HG03439 (cell line): ENCODE data around the gene TBXA2R.
"Not testable (repeated sequence)": the region's sequence is repeated elsewhere in the genome, so short reads cannot be mapped to it uniquely, and the experiment has no call there.

Experiments
- ATAC-seq: cut with Tn5 transposase; IDR thresholded peaks from one replicate; pipeline ENCODE4 v1.9.1; 2021; ENCODE audit warnings: mild to moderate bottlenecking, moderate library complexity; ENCODE audit not compliant: unreplicated experiment

The TBXA2R gene

DNA sequence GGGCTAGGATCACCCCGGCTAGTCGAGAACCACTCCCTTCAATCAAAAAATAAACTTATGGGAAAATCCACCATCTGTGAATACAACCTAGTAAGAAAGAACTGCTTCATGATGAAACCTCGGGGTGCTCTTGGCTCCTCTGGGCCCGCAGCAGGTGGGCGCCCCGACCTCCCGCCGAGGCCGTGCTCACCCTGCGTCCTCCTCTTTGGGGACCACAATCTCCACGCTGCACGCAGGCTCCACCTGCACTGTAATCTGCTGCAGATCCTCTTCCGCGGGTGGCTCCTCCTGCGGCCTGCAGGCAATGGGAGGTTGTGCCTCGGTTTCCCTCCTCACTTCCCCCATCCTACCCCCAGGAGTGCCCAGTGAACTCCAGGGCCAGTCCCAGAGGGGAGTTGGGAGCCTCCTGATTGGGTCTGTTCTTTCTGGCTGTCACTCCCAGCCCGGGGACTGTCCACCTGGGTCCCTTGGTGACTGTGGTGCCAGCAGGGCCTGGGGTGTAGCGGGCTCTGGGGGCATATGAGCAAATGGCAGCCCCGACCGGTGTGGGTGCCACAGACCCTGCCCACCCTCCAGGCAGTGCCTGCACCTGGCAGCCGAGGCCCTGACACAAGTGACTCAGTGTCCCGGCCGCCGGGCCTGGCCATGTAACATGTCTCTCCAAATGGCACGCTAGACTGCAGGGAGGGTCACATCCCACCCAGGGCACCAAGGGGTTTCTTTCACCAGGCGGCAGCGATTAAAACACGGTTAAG, 35.0 kb upstream of the TBXA2R start:
- ATAC-seq: no peak

DNA sequence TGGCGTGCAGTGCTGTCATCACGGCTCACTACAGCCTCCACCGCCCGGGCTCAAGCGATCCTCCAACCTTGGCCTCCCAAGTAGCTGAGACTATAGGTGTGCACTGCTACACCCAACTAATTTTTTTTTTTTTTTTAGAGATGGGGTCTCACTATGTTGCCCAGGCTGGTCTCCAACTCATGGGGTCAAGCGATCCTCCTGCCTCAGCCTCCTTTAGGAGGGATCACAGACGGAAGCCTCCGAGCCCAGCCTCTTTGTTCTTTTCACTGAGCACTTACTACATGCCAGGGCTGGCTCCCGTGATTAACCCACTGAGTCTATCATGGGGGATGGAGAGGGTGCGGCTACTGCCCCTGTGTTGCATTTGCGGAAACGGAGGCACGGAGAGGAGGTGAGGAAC, 32.8 kb upstream of the TBXA2R start:
- ATAC-seq: no peak

DNA sequence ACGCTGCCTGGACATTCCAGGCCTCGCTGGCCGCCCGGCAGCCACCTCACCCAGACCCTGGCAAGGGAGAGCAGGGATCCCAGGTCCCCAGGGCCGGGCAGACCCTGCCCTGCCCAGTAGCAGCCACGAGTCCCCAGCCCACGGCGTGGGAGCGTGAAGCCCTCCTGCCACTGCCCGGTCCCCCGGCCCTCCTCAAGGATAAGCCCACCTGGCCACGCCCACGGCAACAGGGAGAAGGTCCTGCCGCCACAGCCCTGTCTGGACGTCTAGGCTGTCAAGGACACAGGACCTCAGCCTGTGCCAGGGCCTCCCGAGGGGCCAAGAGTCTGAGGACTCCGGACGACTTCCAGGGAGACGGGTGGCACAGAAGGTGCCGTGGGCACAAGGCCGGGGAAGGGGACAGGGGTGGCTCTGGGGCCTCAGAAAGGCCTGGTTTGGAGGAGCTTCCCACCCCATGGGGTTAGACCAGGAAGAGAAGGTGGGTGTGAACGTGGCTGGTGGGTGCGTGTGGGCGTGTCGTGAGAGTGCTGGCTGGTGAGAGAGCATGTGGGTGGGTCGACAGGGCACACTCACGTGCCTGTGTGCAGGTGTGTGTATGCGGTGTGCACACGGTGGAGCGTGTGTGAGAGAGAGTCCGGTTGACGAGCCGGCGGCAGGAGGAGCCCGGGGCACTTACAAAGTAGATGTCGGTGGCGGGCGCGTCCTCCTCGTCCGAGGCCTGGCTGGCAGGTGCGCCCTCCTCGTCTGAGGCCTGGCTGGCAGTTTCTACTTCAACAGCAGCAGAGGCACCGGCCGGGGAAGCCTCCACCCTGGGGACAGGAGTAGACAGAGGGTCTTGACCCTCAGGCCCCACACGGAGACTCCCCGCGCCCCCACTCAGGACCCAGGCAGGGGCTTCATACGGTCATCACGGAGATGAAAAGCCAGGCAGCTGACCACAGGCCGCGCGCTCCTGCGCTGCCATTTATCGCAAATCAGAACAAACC, 31.8 kb upstream of the TBXA2R start:
- ATAC-seq: no peak

DNA sequence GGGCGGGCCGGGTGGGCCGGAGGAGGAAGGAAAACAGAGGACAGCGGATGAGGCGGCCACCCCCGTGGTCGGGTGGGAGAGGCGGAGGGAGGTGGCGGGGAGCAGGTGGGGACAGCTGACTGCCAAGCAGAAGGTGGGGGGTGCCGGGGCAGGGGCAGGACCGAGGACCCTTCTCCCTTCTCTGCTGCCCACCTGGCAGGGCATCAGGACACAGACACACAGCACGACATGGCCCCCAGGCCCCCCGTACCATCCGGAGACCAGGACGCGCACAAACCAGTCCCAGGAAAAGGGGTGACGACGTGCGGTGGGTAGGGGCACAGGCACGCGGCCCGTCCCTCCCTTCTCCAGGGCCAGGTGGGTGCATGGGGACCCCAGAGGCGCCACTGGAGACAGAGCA, 30.9 kb upstream of the TBXA2R start:
- ATAC-seq: no peak

DNA sequence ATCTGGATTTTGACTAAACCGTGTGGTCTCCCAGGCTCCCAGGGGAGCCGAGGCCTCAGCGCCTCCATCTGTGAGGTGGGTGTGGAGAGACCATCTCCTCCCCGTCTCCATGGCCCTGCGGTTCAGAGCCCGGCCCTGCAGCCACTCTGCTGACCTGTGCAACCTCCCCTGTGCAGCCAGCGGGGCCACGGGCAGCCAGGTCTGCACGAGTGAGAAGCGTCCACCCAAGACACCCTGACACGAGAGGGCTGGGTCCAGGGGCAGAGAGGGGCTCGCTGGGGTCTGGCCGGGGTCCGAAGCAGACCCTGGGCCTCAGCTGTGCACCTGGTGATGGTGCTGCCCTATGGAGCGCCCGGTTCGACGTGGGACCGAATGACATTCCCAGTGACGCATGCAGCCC, 30.3 kb upstream of the TBXA2R start:
- ATAC-seq: no peak

DNA sequence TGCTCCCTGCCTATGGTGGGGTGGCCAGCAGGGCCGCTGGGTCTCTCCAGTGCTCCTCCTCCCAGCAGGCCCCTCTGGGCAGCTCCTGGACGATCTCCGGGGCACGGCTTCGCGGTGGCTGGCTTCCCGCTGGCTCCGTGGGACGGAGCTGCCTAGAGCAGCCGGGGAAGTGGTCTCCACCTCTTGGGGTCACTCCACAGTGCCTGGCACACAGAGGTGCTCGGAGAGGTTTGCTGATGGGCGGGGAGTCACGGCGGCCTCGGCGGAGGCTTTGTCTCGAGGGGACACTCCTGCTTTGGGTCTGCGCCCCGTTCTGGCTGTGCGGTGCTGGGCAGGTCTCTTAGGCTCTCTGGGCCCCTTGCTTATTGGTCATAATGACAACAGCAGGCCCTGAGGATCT, 29.8 kb upstream of the TBXA2R start:
- no peak for ATAC-seq

DNA sequence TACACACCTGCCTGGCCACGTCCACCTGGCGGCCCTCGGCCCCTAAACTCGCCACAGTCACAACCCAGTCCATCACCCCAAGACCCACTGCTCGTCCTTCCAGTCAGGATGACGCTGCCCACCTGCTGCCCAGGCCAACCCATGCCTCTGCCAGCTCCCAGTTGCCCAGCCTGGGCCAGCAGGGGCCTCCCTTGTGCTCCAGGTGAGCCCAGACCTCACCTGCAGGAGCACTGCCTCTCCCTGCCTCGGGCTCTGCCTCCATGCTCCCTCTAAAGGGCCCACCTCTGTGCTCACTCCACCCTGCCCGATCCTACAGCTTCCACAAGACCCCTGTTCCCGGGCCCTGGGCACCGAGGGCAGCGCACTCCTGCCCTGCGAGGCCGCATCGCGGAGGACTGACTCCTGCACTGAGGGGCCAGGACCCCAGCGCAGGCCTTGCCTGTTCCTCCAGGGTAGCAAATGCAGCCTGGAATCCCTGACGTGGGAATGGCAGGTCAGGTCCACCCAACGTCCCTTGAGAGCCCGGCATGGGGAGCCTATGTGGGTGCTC, 27.9 kb upstream of the TBXA2R start:
- ATAC-seq: no peak

DNA sequence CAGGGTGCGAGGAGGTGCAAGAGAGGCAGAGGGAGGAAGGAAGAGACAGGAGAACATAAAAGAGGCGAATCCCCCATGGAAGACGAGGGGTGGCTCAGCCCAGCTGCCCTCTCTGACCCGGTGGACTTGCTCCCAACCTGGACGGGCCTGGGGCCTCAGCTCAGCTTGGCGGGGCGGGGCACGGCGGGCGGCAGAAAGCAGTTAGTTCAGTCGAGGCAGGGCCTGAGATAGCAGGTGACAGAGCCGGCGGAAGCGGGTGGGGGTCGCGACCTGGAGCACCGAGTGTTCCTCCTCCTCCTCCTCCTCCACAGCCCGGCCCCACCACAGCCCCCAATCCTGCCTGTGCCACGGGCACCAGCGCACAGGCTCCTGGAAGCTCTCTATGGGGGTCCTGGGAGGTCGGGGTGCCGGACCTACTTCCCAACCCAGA, 26.9 kb upstream of the TBXA2R start:
- no peak for ATAC-seq

DNA sequence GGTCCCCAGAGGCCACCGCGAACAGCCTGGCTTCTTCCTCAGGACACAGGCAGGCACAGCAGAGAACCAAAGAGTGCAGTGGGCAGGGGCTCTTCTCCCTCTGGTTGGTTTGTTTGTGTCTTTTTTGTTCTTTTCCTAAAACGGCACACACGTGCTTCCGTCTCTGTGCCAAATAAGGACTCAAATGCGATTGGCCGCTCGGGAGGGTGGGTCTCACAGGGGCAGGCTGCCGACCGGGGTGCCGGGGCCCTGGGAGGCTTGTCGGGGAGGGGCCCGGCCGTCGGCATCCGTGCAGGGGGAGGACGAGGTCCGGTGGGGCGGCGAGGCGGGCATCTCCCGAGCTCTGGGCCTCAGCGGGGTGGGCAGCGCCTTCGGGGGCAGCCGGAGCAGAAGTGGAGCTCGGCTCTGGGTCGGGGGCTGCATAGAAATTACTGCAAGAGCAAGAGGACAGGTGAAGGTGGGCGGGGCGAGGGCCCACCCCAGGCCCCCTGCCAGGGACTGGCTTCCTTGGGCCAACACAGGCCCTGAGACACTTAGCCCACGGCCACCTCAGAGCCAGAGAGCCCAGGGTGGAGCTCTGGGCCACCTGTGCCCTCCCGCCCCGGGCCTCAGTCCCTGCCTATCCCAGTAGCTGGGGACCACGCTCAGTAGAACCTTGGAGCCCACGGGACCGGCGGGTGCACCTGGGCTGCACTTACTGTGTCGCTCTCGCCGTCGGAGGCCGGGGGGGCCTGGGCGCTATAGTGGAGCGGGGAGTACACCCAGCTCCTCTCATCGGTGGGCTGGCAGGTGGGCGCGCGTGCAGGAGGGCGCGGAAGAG, 26.3 kb upstream of the TBXA2R start:
- no peak for ATAC-seq

DNA sequence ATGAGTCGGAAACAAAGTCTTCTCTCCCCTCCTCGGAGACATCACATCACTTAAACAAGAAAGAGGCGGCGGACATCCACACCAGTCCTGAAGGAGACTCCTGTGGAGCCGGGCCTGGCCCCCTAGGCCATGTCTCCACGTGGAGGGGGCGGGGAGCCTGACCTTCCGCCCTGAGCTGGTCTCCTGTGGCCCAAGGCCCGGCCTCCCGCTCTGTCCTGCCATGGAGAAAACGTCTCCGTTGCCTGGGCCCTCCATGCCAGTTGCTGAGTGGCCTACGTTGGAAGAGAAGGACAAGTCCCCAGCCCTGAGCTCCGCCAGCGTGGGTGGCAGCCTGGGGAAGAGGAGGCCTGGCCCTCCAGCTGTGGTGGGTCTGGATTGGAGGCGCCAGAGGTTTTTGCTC, 25.4 kb upstream of the TBXA2R start:
- no peak for ATAC-seq

DNA sequence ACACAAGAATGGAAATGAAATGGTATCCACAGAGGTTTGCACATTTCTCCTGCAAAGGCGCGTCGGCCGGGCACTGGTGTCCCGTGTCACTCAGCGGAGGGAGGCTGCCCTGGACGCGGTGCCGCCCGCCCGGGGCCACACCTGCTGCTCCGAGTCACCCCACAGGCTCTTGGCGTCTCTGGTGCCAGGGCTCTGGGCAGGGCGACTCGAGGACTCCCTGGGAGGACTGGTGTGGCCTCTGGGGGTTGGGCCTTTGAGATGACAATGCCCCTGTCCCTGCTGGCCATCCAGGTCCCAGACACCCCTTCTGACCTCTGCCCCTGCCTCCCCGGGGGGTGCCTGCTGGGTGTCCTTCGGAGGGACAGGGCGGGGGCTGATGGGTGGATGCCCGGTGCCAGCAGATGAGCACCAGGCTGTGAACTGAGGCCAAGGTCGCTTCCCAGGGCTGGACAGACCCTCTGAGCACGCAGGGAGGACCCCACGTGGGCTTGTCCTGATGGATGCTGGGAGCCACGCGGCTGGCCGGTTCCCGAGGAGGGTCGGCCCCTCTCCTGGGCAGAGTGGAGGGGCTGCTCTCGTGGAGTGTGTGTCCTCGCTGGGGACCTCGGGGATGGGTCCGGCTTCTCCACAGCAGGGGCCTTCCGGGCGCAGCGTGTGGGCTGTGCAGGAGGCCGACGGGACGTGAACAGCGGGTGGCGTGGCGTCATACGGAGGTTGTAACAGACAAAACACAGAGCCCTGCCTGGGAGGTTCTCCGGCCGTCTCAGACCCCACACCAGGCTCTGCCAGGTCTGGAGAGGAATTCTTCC, 24.6 kb upstream of the TBXA2R start:
- no peak for ATAC-seq

DNA sequence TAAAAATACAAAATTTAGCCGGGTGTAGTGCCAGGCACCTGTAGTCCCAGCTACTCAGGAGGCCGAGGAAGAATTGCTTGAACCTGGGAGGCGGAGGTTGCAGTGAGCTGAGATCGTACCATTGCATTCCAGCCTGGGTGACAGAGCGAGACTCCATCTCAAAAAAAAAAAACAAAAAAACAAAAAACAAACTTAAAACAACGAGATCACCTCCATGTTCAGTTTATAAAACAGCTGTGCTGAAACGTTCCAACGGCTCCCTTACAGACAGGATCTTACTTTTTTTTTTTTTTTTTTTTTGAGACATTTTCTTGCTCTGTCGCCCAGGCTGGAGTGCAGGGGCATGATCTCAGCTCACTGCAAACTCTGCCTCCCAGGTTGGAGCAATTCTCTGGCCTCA, 22.1 kb upstream of the TBXA2R start:
- not testable (repeated sequence) for ATAC-seq

DNA sequence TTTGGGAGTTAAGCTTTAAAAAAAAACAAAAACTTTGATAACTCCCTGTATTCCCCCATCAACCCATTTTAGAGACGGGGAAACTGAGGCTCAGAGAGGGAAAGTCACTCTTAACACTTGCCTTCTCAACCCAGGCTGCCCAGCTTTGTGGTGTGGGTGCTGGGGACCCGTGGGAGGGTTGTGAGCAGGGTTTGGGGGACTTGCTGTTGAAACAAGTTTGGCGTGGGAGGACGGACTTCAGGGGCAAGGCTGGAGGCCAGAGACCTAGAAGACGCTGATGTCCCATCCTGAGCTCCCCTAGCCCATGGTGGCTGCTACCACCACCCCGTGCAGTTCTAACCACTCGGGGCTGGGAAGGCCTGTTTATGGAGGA, 20.7 kb upstream of the TBXA2R start:
- ATAC-seq: no peak

DNA sequence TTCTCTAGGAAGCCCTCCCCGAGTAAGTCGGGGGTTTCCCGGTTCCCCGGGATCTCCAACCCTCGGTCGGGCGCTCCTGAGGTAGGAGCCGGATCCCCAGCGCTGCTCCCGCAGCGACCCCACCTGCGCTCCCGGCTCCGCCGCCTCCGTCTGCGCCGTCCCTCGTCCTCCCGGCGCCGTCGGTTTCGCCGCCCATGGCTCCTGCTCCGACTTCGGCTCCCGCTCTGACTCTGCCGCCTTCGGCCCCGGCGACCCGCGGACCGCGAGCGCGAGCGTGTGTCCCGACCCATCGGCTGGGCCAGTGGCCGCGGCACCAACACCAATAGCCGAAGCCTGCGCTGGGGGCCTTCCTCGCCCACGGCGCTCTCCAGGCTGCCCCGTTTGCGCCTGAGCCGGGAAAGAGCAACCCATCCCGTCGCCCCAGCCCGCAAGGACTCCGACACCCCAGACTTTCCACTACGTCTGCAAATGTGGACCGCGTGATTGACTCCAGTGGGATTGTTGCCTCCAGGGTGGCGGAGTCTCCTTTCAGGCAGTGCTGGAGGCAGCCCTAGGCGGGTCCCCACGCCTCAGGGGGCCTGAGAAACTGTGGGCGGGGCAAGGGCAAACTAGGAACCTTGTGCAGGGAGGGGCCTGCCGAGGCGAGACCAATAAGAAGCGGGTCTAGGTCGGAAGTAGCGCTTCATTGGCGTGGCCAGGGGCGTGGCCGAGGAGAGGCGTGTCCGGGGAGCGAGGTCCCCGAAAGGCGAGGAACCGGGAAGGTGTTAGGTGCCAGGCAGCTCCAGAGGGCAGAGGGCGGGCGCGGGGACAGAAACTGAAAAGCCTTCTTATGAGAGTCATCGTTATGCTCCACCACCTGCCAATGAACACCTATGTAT, 20.0 kb upstream of the TBXA2R start, which contains the start of gene CACTIN:
TSS of gene CACTIN (minus strand) at position 318 of the 878 bp plus-strand sequence. CDS start at position 290, 28 bp downstream.
- peak; percentile 87 for ATAC-seq

DNA sequence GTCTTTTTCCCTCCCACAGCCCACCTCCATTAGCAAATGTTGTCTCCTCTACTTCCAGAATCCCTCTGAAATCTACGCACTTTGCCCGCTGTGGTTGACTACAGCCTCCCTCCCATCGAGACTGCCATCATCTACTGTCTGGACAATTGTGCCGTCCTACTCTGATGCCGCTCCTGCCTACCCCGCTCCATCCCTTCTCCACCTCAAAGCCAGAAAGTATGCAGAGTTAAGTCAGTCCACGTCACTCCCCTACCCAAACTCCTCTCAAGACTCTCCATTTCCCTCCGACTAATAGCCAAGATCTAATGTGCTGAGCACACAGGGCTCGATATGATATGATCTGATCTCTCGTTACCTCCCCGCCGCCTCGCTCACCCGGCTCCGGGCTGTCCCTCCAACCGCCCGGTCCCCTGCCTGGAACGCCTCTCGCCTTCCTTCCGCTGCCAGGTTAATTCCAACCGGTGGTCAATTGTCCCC, 19.4 kb upstream of the TBXA2R start:
- ATAC-seq: no peak

DNA sequence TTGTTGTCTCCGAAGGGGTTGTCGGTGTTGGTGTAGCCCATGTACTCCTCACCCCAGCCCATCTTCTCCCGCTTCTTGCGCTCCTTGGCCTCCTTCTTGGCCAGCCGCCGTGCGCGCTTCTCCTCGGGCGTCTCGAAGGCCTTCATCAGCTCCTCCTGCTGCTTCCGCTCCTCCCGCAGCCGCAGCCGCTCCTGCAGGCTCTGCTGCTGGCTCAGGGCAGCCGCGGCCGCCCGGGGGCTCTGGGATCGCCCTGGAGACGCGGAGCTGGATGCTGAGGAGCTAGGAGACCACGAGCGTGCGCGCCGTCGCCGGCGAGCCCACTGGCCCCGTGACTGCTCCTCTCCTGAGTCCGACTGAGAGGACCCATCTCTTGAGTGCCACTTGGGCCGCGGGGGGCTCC, 17.0 kb upstream of the TBXA2R start:
- ATAC-seq: no peak

DNA sequence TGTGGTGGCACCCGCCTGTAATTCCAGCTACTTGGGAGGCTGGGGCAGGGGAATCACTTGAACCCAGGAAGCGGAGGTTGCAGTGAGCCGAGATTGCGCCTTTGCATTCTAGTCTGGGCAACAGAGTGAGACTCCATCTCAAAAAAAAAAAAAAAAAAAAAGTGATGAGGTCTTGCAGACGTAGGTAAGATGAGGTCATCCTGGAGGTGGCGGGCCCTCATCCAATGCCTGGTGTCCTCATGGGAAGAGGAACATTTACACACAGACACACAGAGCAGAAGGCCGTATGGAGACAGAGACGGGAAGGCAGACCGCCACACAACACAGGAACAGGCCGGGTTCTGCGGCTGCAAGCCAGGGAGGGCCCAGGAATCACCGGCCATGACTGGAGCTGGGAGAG, 15.5 kb upstream of the TBXA2R start:
- ATAC-seq: no peak

DNA sequence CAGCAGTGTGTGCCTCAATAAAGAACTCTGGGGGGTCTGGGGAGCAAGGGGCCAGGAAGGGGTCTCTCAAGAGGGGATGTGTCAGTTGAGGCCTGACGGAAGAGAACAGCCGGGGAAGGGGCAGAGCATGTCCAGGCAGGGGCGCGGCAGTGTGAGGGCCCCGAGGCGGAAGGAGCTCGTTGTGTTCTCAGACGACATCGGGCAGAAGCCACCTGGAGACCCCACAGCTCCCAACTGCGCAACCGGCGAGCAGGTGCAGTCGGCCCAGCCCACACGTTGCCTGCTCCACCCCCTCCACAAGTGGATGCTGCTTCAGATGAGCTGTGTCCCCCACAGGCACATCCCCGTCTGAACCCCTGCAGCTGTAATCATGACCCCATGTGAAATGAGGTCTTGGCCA, 15.0 kb upstream of the TBXA2R start:
- ATAC-seq: no peak
